Breast epithelium (tissue), 3 donors: ENCODE results near the gene SORBS1.

Source experiments
- CTCF ChIP-seq, 3 donors: fragments of 450-650 bp; IDR thresholded peaks; one replicate each; pipeline ENCODE4 v1.5.1; 2016 to 2017; ENCODE audit warnings: antibody characterized with exemption in 3 of 3, mild to moderate bottlenecking in 3 of 3, moderate library complexity in 3 of 3
- POLR2AphosphoS5 ChIP-seq, 3 donors: sonication (generic); formaldehyde crosslinking; IDR thresholded peaks; one replicate each; pipeline ENCODE4 v1.6.1; 2017; ENCODE audit warnings: antibody characterized with exemption in 3 of 3

- TF ChIP-seq CTCF (IDR thresholded peaks at IDR 0.05), result no peak
- no peak for TF ChIP-seq POLR2AphosphoS5 (IDR thresholded peaks at IDR 0.05)
Measured at GRCh38 chr10:95522117-95522516, 39.1 kb downstream of the SORBS1 start.
